Stimulated activated CD4-positive, alpha-beta T cell treated with anti-CD3 and anti-CD28 coated beads, Interleukin-1b, Interleukin-23, amount 100 ng/mL, for 1 hour (primary cell): Measurements from ENCODE around the gene CDKN2D.
A peak's percentile ranks its signal among the peaks of the same experiment; 100 is the strongest.
"Not testable (repeated sequence)": the region's sequence is repeated elsewhere in the genome, so short reads cannot be mapped to it uniquely, and the experiment has no call there.

Source experiments
- DNase-seq, 2 donors: peaks; one replicate each; pipeline ENCODE4 v3.0.0-alpha.2; 2020; ENCODE audit warnings: low read depth in 2 of 2

The CDKN2D gene

DNA sequence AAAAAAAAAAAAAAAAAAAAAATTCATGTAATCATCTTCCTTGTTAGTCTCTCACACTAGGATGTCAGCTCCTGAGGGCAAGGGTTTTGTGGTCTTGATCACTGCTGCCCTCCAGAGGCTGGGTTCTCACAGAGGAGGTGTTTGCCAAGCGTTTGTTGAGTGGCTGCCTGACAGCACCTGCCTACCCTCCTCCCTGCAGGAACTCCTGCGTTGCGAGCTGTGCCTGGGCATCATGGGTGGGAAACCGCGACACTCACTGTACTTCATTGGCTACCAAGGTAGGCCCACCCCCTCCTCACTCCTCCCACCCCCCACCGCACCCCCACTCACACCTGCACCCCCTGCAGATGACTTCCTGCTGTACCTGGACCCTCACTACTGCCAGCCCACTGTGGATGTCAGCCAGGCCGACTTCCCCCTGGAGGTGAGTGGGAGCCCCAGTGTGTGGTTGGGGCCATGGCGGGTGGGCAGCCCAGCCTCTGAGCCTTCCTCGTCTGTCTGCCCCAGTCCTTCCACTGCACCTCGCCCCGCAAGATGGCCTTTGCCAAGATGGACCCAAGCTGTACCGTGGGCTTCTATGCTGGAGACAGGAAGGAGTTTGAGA is 17.0 kb downstream of the CDKN2D start:
- no peak for DNase-seq

DNA sequence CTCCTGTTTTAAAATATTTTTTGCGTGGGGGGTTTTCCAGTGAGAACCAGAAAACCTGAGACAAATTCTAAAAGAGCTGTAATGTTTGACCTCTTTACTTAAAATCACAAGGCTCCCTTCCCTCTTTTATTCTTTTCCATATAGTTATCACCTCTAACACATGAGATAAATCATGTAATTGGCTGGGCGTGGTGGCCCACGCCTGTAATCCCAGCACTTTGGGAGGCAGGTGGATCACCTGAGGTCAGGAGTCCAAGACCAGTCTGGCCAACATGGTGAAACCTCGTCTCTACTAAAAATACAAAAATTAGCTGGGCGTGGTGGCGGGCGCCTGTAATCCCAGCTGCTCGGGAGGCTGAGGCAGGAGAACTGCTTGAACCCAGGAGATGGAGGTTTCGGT is 17.8 kb downstream of the CDKN2D start:
- not testable (repeated sequence) for DNase-seq

DNA sequence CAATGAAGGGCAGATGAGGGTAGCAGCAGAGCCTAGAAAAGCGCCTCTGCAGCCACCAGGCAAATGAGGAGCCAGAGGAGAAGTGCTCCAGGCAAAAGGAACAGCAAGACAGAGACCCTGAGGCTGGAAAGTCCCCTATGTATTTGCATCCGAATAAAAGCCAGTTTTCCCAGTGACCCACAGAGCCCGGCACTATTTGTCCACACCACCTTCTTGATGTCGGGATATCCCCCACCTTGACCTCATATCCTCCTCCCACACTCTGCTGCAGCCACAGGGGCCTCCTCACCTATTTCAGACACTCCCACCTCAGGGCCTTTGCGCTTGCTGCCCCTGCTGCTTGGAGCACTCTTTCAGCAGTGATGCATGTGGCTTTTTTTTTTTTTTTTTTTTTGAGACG is 18.4 kb downstream of the CDKN2D start:
- DNase-seq = no peak

DNA sequence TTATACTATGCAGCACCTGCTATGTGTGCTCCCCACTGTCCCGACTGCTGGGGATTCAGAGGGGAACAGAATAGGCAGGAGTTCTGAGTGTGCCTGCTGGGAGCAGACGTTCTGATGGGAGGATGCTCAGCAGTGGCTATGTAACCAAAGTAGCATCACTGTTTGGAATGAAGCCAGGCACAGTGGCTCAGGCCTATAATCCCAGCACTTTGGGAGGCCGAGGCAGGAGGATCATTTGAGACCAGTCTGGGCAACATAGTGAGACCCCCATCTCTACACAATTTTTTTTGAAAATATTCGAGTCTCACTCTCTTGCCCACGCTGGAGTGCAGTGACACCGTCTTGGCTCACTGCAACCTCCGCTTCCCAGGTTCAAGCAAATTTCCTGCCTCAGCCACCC is 19.0 kb downstream of the CDKN2D start:
- no peak for DNase-seq

DNA sequence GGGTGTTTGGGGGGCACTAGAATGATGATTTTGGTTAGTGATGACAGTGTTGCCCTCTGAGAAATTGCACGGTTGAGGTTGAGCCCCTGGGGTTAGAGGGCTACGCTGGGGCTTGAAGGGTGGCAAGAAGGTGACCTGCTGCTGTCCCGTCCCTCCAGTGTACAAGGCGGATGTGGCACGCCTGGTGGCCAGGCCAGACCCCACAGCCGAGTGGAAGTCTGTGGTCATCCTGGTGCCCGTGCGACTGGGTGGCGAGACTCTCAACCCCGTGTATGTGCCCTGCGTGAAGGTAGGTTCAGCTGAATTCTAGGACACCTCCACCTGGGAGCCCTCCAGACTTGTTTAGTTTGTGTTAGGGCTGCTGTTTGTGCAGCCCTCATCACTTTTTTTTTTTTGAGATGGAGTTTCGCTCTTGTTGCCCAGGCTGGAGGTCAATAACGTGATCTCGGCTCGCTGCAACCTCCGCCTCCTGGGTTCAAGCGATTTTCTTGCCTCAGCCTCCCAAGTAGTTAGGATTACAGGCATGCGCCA is 20.0 kb downstream of the CDKN2D start:
- no peak for DNase-seq

DNA sequence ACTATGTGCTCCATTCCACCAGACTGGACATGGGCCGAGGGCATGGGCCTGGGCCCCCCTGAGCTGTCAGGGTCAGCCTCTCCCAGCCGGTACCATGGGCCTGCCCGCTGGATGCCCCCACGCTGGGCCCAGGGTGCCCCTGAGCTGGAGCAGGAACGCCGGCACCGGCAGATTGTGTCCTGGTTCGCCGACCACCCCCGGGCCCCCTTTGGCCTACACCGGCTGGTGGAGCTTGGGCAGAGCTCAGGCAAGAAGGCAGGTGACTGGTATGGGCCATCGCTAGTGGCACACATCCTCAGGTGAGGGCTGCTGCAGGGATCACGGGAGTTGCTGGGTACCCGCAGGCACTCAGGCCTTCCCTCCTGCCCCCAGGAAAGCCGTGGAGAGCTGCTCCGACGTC is 22.0 kb downstream of the CDKN2D start:
- no peak for DNase-seq

DNA sequence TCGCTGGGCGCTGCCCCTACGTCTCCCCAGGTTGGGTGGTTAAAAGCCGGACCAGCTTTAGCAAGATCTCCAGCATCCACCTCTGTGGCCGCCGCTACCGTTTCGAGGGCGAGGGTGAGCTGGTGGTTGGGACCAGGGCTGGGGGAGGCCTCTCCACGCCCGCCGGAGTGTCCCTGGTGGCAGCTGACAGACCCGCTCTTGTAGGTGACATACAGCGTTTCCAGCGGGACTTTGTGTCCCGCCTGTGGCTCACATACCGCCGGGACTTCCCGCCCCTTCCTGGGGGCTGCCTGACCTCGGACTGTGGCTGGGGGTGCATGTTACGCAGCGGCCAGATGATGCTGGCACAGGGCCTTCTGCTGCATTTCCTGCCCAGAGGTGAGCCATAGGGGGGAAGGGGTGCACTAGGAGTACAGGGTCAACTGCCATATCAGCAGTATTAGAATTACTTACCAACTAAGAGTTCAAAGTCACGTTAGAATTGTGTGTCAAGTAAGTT is 24.0 kb downstream of the CDKN2D start:
- no peak for DNase-seq

DNA sequence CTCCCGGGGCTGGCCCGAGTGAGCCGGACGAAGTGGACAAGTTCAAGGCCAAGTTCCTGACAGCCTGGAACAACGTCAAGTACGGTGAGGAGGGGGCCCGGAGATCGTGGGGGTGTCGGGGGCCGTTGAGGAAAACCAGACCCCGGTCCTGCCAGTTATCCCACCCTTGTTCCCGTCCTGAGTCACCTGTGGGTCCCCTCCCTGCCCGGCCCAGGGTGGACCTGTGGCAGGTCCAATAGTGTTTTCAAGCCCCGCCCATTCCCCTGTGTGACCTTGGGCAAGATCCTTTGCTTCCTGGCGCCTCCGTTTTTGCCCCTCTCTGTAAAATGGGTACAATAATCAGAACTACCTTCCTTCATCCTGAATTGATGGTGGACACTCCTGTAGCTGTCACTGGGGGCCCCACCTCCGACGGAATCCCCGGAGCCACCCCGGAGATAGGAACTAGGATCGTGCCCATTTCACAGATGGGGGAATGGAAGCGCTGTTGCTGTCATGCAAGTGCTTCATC is 24.5 kb downstream of the CDKN2D start:
- no peak for DNase-seq

DNA sequence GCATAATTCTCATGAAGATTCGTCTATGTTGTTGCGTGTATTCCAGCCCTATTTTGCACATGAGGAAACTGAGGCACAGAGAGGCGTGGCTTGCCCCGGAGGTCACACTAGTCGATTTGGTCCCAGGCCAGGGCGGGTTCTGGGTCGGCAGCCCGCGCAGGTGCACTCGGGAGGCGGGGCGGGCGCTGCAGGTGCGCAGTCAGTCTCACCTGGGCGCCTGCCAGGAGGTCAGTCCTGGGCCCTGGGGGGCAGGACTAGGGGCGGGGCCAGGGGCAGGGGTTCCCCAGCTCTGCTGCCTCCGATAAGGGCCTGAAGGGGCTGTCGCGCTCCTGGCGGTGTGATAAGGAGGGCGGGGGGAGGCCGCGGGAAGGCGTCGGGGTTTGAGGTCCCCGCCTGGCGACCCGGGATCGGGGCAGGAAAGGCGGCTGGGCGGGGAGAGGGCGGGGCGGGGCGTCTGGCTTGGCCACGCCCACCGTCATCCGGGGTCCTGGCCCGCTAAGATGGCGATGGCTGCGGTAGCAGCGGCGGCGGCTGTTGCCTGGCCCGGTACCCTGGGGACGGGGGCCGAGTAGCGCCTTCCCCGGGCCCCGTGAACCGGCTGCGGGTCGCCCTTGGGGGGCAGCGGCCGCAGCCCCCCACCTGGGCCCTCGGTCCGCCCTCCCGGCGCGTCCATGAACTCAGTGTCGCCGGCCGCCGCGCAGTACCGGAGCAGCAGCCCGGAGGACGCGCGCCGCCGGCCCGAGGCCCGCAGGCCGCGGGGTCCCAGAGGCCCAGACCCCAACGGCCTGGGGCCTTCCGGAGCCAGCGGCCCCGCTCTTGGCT is 25.1 kb downstream of the CDKN2D start, which contains the start of gene ATG4D:
Gene ATG4D, plus strand, starts transcription at position 485 of the 822 bp plus-strand sequence. Its CDS starts 187 bp downstream, at position 672.
- DNase-seq = peak in 1 of 2 donors; percentile 69

DNA sequence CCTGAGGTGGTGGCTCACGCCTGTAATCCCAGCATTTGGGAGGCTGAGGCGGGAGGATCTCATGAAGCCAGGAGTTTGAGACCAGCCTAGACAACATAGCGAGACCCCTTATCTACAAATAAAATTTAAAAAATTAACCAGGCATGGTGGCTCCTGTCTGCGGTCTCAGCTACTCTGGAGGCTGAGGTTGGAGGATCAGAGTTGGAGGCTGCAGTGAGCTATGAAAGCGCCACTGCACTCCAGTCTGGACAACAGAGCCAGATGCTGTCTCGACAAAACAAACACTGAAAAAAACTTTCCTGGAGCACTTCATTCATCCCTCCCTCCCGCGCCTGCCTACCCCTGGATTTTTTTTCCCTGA is 25.7 kb downstream of the CDKN2D start:
- no peak for DNase-seq

DNA sequence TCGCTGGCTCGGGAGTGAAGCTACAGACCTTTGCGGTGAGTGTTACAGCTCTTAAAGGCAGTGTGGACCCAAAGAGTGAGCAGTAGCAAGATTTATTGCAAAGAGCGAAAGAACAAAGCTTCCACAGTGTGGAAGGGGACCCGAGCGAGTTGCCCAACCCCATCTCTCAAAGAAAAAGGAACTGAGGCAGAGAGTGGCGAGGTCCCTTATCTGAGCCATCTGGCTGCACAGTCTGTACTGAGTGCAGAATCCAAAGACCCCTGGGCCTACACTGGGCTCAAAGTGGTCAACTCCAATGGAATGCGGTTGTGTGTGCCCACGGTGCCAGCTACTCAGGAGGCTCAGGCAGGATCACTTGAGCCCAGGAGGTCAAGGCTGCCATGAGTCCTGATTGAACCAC is 29.8 kb downstream of the CDKN2D start:
- DNase-seq = not testable (repeated sequence)

DNA sequence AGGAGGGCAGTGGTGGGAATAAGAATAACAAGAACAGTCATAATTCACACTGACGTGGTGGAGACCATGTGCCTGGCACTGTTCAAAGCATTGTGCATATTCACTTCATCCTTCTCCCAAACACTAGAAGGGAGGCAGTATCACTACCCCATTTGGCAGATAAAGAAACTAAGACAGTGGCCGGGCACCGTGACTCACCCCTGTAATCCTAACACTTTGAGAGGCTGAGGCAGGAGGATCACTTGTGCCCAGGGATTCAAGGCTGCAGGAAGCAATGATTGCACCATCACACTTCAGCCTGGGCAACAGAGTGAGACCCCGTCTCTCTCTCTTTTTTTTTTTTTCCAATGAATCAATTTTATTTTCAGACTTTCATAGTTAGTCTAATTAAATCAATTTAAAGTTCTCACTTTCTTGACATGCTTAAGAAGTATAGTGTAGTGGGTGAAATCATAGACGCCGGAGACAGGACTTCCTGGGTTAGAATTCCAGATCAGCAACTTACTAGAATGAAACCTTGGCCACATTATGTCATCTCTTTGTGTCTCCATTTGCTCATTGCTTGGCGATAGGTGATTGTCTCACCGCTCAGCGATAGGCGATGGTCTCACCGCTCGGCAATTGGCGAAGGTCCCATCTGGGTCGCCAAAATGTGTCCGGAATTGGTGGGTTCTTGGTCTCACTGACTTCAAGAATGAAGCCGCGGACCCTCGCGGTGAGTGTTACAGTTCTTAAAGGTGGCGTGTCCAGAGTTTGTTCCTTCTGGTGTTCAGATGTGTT is 30.4 kb downstream of the CDKN2D start:
- no peak for DNase-seq

DNA sequence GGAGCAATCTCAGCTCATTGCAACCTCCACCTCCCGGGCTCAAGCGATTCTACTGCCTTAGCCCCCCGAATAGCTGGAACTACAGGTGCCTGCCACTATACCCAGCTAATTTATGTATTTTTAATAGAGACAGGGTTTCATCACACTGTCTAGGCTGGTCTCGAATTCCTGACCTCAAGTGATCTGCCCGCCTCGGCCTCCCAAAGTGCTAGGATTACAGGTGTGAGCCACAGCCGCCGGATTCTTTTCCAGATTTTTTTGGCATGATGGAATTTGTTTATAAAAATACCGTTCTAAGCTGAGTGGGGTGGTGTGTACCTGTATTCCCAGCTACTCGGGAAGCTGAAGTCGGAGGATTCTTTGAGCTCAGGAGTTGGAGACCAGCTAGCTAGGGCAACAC is 31.1 kb downstream of the CDKN2D start:
- DNase-seq = no peak

DNA sequence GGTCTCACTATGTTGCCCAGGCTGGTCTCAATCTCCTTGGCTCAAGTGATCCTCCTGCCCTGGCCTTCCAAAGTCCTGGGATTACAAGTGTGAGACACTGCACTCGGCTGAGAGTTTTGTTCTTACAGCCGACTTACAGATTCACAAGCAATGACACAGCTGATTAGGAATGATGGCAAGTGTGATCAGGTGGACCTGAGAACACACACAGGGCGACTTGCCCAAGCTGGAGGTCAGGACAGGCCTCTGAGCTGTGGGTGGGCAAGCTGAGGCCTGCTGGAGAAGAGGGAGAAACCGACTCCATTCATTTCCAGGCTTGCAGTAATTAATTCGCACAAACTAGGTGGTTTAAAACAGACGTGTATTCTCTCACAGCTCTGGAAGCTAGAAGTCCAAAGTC is 33.2 kb downstream of the CDKN2D start:
- DNase-seq = no peak

DNA sequence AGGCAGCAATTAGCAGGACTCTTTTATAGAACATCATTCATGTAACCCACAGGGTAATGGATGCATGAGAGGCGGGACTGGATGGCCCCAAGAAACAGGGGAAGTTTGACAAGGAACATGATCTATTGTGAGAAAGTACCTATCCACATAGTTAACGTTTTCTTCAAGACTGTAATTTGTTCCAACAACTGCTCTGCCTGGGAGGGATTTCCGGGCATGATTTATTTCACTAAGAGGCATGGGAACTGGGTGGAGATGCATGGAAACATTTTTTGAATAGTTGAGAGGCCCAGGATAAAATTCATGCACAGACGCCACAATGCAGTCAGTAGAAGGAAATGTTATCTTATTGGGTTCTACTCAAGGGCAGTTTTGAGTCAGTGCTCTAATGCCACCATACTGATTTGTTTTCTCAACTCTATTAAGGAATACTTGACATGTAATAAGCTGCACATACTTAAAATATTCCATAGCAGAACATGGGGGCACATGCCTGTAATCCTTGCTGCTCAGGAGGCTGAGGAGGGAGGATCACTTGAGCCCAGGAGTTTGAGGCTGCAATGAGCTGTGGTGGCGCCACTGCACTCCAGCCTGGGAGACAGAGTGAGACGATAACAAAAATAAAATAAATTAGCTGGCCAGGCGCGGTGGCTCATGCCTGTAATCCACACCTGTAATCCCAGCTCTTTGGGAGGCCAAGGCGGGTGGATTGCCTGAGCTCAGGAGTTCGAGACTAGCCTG is 35.0 kb downstream of the CDKN2D start:
- DNase-seq = no peak

DNA sequence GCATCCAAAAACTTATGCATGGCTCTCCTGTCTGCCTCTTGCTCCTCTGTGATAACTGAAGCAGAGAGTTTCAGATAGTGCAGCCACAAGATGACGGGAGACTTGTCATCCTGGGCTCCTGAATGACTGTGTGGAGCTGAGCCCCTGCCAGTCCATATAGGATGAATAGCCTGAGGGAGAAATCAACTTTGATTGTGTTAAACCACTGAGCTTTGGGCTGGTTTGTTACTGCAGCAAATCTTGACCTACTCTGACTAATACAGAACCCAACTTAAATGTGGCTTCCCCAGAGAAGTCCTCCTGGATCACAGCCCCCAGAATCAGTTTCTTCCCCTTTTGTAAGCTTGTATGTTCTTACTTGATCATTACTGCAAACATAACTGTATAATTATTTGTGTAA is 36.3 kb downstream of the CDKN2D start:
- no peak for DNase-seq

DNA sequence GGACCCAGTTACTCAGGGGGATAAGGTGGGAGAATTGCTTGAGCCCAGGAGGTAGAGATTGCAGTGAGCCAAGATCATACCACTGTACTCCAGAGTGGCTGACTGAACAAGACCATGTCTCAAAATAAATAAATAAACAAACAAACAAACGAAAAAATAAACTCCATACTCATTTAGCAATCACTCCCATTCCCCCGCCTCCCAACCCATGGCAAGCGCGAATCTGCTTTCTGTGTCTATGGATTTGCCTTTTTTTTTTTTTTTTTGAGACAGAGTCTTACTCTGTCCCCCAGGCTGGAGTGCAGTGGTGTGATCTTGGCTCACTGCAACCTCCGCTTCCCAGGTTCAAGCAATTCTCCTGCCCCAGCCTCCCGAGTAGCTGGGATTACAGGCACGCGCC is 41.9 kb downstream of the CDKN2D start:
- DNase-seq = not testable (repeated sequence)

DNA sequence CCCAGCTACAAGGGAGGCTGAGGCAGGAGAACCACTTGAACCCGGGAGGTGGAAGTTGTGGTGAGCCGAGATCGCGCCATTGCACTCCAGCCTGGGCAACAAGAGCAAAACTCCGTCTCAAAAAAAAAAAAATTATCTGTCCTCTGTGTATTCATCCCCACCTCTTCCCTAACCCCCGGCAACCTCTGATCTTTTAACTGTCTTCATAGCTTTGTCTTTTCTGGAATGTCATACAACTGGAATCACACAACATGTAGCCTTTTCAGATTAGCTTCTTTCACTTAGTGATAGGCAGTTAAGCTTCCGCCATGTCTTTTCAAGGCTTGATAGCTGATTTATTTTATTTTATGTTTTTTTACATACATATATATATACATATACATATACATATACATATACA is 43.1 kb downstream of the CDKN2D start:
- DNase-seq = no peak

DNA sequence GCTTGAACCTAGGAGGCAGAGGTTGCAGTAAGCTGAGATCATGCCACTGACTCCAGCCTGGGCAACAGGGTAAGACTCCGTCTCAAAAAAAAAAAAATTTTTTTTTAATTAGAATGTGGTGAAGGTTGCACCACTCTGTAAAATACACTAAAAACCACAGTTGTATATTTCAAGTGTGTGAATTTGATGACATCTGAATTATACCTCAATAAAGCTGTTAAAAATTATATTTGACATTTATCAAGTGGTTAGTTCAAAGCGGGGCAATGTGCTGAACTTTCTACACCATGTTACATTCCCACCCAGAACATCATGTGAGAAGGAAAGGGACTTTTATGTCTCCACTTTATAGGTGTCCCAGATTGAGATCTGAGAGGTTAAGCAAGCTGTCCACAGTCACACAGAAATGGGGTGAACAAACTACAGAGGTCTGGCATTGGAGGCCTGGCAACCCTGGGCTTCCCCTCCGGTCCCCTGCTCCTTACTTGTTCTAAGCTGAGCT is 45.6 kb downstream of the CDKN2D start:
- no peak for DNase-seq

DNA sequence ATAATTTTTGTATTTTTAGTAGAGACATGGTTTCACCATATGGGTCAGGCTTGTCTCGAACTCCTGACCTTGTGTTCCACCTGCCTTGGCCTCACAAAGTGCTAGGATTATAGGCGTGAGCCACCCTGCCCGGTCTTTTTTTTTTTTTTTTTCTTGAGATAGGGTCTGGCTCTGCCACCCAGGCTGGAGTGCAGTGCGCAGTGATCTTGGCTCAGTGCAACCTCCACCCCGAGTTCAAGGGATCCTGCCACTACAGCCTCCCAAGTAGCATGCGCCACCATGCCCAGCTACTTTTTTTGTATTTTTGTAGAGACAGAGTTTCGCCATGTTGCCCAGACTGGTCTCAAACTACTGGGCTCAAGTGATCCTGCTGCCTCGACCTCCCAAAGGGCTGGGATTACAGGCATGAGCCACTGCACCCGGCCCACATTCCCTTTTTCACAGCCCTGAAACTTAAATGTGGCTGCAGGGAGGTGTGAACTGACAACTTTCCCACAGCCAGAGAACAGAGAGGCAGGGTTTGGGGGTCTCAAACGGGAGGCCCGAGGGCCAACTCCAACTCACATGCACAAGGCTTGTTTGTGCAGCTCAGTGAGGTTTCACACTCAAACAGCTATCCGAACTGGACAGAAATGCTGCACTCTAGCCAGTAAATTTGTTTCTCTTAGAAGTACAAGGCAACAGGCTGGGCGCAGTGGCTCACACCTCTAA is 47.2 kb downstream of the CDKN2D start:
- no peak for DNase-seq
